ENCODE data around the gene HOXB5.

HOXB5 gene

DNA sequence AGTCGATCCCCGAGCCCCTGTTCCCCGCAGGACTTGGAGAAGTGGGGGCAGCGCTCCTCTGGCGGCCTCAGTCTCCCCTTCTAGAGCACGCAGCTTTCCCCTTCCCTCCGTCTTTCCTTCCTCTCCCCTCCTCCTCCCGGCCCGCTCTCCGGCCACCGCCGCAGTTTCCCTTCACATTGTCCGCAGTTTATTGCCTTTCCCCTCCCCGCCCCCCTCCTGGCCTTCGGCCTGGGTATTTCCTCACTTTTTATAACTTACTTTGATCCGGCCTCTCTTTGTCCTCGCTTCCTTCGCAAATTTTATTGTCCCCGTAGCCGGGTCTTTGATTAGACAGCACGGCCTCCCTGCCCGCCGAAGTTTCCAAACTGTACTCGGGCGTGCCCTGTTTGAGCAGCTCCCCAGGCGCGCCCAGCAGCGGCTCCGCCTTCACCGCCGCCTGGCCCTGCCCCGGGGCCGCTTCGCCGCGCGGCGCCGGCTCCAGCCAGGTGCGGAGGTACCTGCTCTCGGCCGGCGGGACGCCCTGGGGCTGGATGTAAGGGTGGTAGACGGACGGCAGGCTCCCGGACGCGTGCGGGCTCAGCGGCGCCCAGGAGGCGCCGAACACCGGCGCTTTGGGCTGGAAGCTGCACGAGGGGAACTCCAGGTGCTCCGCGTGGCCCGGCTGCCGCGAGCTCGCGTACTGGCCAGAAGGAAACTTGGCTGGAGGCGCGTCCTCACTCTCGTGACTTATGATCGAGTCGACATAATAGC lies 32.1 kb upstream of the HOXB5 start:
- CTCF ChIA-PET, result interaction anchor here (0.6 to 1.2 kb wide), 5 partner anchors 11 to 608 kb away, joined by 3 to 6 read pairs (median 4); no protein-coding TSS in a partner anchor
- H3K27ac ChIP-seq, result peak overlapping the region; percentile 3; the same call in 1 of the 2 replicates
- TF ChIP-seq CTCF (conservative IDR thresholded peaks at IDR 0.05; ENCODE audit: low read depth), result no peak
- peak; percentile 69 for DNase-seq (ENCODE audit: low spot score)
- POLR2A ChIA-PET (ENCODE audit: low non-redundant PET), result interaction anchor here (0.5 kb wide), 1 partner anchor 474 kb away, joined by 3 read pairs; no protein-coding TSS in a partner anchor

- H3K27ac ChIP-seq, result no peak overlapping the region; the same call in 1 of the 2 replicates
- no peak for DNase-seq (ENCODE audit: low spot score)
- CTCF ChIA-PET, result interaction anchor here (0.6 to 1.2 kb wide), 5 partner anchors 12 to 1377 kb away, joined by 3 to 6 read pairs (median 4); no protein-coding TSS in a partner anchor
- POLR2A ChIA-PET (ENCODE audit: low non-redundant PET), result interaction anchor here (0.5 to 0.6 kb wide), 2 partner anchors 12 to 473 kb away, joined by 3 read pairs; no protein-coding TSS in a partner anchor
- no peak for TF ChIP-seq CTCF (conservative IDR thresholded peaks at IDR 0.05; ENCODE audit: low read depth)
Measured at GRCh38 chr17:48624544-48625494, 31.2 kb upstream of the HOXB5 start.

DNA sequence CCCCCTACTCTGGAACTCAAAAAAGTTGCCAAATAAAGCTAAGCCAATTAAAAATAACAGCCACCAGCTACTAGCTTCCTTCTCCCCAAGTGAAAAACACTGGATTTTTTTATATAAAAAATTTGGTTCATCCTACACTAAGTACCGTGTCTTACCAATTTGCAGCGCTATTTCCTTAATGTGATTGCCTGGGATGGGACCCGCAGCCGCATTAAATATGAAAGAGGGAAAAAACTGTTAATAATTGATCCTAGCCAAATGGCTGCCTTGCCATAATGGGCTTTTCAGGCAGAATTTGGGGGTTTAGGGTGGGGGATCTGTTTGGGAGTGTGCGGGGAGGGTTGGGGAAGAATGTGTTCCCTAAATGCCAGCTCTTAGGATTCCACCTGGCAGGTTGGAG lies 30.5 kb upstream of the HOXB5 start:
- TF ChIP-seq CTCF (conservative IDR thresholded peaks at IDR 0.05; ENCODE audit: low read depth), result no peak
- ChIA-PET CTCF (no interaction called here), POLR2A (ENCODE audit: low non-redundant PET) (no interaction called here)
- DNase-seq (ENCODE audit: low spot score), result no peak
- H3K27ac ChIP-seq, result no peak overlapping the region

- POLR2A ChIA-PET (ENCODE audit: low non-redundant PET), result no interaction called here
- no peak for TF ChIP-seq CTCF (conservative IDR thresholded peaks at IDR 0.05; ENCODE audit: low read depth)
- H3K27ac ChIP-seq, result no peak overlapping the region
- no peak for DNase-seq (ENCODE audit: low spot score)
- CTCF ChIA-PET, result no interaction called here
Measured at GRCh38 chr17:48623583-48623982, 30.0 kb upstream of the HOXB5 start.

GRCh38 chr17:48622857-48623256 lies 29.3 kb upstream of the HOXB5 start:
- TF ChIP-seq CTCF (conservative IDR thresholded peaks at IDR 0.05; ENCODE audit: low read depth), result no peak
- DNase-seq (ENCODE audit: low spot score), result no peak
- ChIA-PET POLR2A (ENCODE audit: low non-redundant PET) (no interaction called here), CTCF (interaction anchor here (0.6 kb wide), 1 partner anchor 361 kb away, joined by 3 read pairs; no protein-coding TSS in a partner anchor)
- H3K27ac ChIP-seq, result no peak overlapping the region

Data from RWPE1 (cell line).